HepG2 (cell line): ENCODE results near the gene CDC14B. TPM values are rescaled to one million over a fixed set of nuclear protein-coding genes. Genes with fewer than 3 reads are reported as not detected.

Experiments
- ARID2 ChIP-seq: sonication (generic); formaldehyde crosslinking; IDR thresholded peaks from 2 replicates; pipeline ENCODE4 v1.8.1; 2022; ENCODE audit warnings: mild to moderate bottlenecking, missing genetic modification reagents, borderline replicate concordance
- ATF2 ChIP-seq: sonication (generic); formaldehyde crosslinking; IDR thresholded peaks from 2 replicates; pipeline ENCODE4 v1.4.0; 2020; ENCODE audit warnings: missing genetic modification reagents
- BRCA1 ChIP-seq: sonication (generic); formaldehyde crosslinking; IDR thresholded peaks from 2 replicates; pipeline ENCODE4 v1.4.0; 2020; ENCODE audit warnings: missing genetic modification reagents
- CENPX ChIP-seq: sonication (generic); formaldehyde crosslinking; IDR thresholded peaks from 2 replicates; pipeline ENCODE4 v1.9.0; 2021; ENCODE audit warnings: mild to moderate bottlenecking, missing genetic modification reagents, moderate library complexity
- DMTF1 ChIP-seq: sonication (generic); formaldehyde crosslinking; IDR thresholded peaks from 2 replicates; pipeline ENCODE4 v1.4.0; 2020; ENCODE audit warnings: mild to moderate bottlenecking, missing genetic modification reagents
- FOXP1 ChIP-seq, 2 experiments: fragments of 450-650 bp in 1 of 2; IDR thresholded peaks; 2 replicates each; pipeline ENCODE4 v1.6.1; 2017 to 2018; ENCODE audit warnings: antibody characterized with exemption in 1 of 2
- IKZF1 ChIP-seq: fragments of 450-650 bp; IDR thresholded peaks from 2 replicates; pipeline ENCODE4 v1.7.1; 2016
- KDM4B ChIP-seq: sonication (generic); formaldehyde crosslinking; IDR thresholded peaks from 2 replicates; pipeline ENCODE4 v1.4.0; 2020; ENCODE audit warnings: missing genetic modification reagents
- KDM6A ChIP-seq: IDR thresholded peaks from 2 replicates; pipeline ENCODE4 v1.6.1; 2016; ENCODE audit warnings: low read depth
- MIER3 ChIP-seq: IDR thresholded peaks from 2 replicates; pipeline ENCODE4 v1.6.1; 2016; ENCODE audit warnings: missing compliant biosample characterization, borderline replicate concordance
- NCOA5 ChIP-seq: sonication (generic); formaldehyde crosslinking; IDR thresholded peaks from 2 replicates; pipeline ENCODE4 v1.4.0; 2020; ENCODE audit warnings: missing genetic modification reagents
- NFE2L1 ChIP-seq: sonication (generic); formaldehyde crosslinking; IDR thresholded peaks from 2 replicates; pipeline ENCODE4 v1.4.0; 2020; ENCODE audit warnings: missing genetic modification reagents, mild to moderate bottlenecking, borderline replicate concordance
- NR1H2 ChIP-seq: sonication (generic); formaldehyde crosslinking; IDR thresholded peaks from 2 replicates; pipeline ENCODE4 v1.8.1; 2022; ENCODE audit warnings: low read depth, missing genetic modification reagents, borderline replicate concordance
- RBAK ChIP-seq: sonication (generic); formaldehyde crosslinking; IDR thresholded peaks from 2 replicates; pipeline ENCODE4 v1.5.1; 2020; ENCODE audit warnings: mild to moderate bottlenecking, missing genetic modification reagents
- RXRB ChIP-seq: IDR thresholded peaks from 2 replicates; pipeline ENCODE4 v1.6.1; 2016; ENCODE audit warnings: borderline replicate concordance, missing genetic modification reagents, missing compliant biosample characterization
- SMAD9 ChIP-seq: sonication (generic); formaldehyde crosslinking; IDR thresholded peaks from 2 replicates; pipeline ENCODE4 v1.5.1; 2020; ENCODE audit warnings: mild to moderate bottlenecking, missing genetic modification reagents
- TRIM24 ChIP-seq: sonication (generic); formaldehyde crosslinking; IDR thresholded peaks from 2 replicates; pipeline ENCODE4 v1.8.0; 2022; ENCODE audit warnings: mild to moderate bottlenecking, missing genetic modification reagents
- XRCC5 ChIP-seq: fragments of 200-400 bp; formaldehyde crosslinking; optimal IDR thresholded peaks from 2 replicates; pipeline ENCODE3; 2017; ENCODE audit warnings: mild to moderate bottlenecking, low read length
- ZBED4 ChIP-seq: sonication (generic); formaldehyde crosslinking; IDR thresholded peaks from 2 replicates; pipeline ENCODE4 v1.4.0; 2020; ENCODE audit warnings: missing genetic modification reagents, borderline replicate concordance
- ZNF160 ChIP-seq: sonication (generic); formaldehyde crosslinking; IDR thresholded peaks from 2 replicates; pipeline ENCODE4 v1.8.0; 2022; ENCODE audit warnings: mild to moderate bottlenecking, inconsistent platforms, missing genetic modification reagents
- ZNF263 ChIP-seq: sonication (generic); formaldehyde crosslinking; IDR thresholded peaks from 2 replicates; pipeline ENCODE4 v1.4.0; 2020; ENCODE audit warnings: missing genetic modification reagents
- ZNF607 ChIP-seq: sonication (generic); formaldehyde crosslinking; IDR thresholded peaks from 2 replicates; pipeline ENCODE4 v1.5.1; 2020; ENCODE audit warnings: missing genetic modification reagents, mild to moderate bottlenecking, borderline replicate concordance
- ZNF772 ChIP-seq: sonication (generic); formaldehyde crosslinking; IDR thresholded peaks from 2 replicates; pipeline ENCODE4 v1.5.0; 2020; ENCODE audit warnings: mild to moderate bottlenecking, missing genetic modification reagents
- ZNF790 ChIP-seq: sonication (generic); formaldehyde crosslinking; IDR thresholded peaks from 2 replicates; pipeline ENCODE4 v1.8.0; 2022; ENCODE audit warnings: missing genetic modification reagents, mild to moderate bottlenecking, borderline replicate concordance
- ZSCAN31 ChIP-seq: sonication (generic); formaldehyde crosslinking; IDR thresholded peaks from 2 replicates; pipeline ENCODE4 v1.5.0; 2020; ENCODE audit warnings: low read depth, mild to moderate bottlenecking, missing genetic modification reagents
- polyA plus RNA-seq, 8 experiments: library from polyadenylated mRNA; depleted of rRNA in 3 of 8; stranded (reverse) in 7 of 8; unstranded in 1 of 8; fragments of >200 nt; fragmentation: Illumina TruSeq in 4 of 8; extraction: Trizol in 4 of 8; gene quantifications; 2 replicates each; pipeline versions ENCODE4 v1.2.1 to v1.2.3, GENCODE V29; 2011 to 2016; ENCODE audit warnings: low read depth in 4 of 8, missing spikeins in 1 of 8, mixed read lengths in 1 of 8; ENCODE audit not compliant: insufficient read depth in 1 of 8
- total RNA-seq, 5 experiments: library from RNA; depleted of rRNA; stranded (reverse); fragments of >200 nt; fragmentation: Illumina TruSeq; extraction: Trizol; gene quantifications; 2 replicates each; pipeline ENCODE4 v1.2.3, GENCODE V29; 2016; ENCODE audit warnings: low read depth in 1 of 5

Gene CDC14B
- total and polyA plus RNA-seq, 2 of the 13 experiments (the other 11 are each of a cell fraction or from before 2014, with no cell fraction given), result 25.8 to 33.3 TPM

- TF ChIP-seq TRIM24 (CRISPR knock-in tag), result no peak
- TF ChIP-seq ZNF263 (CRISPR knock-in tag), result peak; percentile 56; the same call in 1 of the 2 replicates
- no peak for TF ChIP-seq ZNF607 (CRISPR knock-in tag)
- TF ChIP-seq RBAK (CRISPR knock-in tag), result no peak
- TF ChIP-seq KDM6A (CRISPR knock-in tag), result peak; percentile 71
- TF ChIP-seq DMTF1 (CRISPR knock-in tag), result no peak
- TF ChIP-seq ARID2, result no peak
- TF ChIP-seq ZBED4, result no peak
- TF ChIP-seq MIER3, result no peak; the same call in 1 of the 2 replicates
- no peak for TF ChIP-seq FOXP1 (IDR thresholded peaks at IDR 0.05)
- peak; percentile 72 for TF ChIP-seq FOXP1 (CRISPR knock-in tag; IDR thresholded peaks at IDR 0.05)
- TF ChIP-seq ZNF790 (CRISPR knock-in tag), result peak; percentile 85; the same call in 1 of the 2 replicates
- no peak for TF ChIP-seq SMAD9 (CRISPR knock-in tag)
- TF ChIP-seq ZNF772, result no peak
- TF ChIP-seq NFE2L1, result no peak
- TF ChIP-seq ZNF160 (CRISPR knock-in tag), result peak; percentile 82; the same call in 1 of the 2 replicates
- 0 out of 2 replicates have a peak, but pooled peaks have one; percentile 12 for TF ChIP-seq ATF2 (CRISPR knock-in tag)
- no peak for TF ChIP-seq CENPX (CRISPR knock-in tag)
- TF ChIP-seq BRCA1 (CRISPR knock-in tag), result no peak
- no peak for TF ChIP-seq KDM4B (CRISPR knock-in tag)
- no peak for TF ChIP-seq ZSCAN31
- no peak for TF ChIP-seq NR1H2 (CRISPR knock-in tag)
- TF ChIP-seq RXRB, result no peak; the same call in 1 of the 2 replicates
- no peak for TF ChIP-seq IKZF1
- no peak for TF ChIP-seq NCOA5 (CRISPR knock-in tag)
- TF ChIP-seq XRCC5, result peak; percentile 84
Measured at GRCh38 chr9:96566498-96567202, 53.0 kb downstream of the CDC14B start (continued).
